GM18519 (cell line): ENCODE data around the gene PTGIS.
"Not testable (repeated sequence)": the region's sequence is repeated elsewhere in the genome, so short reads cannot be mapped to it uniquely, and the experiment has no call there.

Source experiments
- ATAC-seq: cut with Tn5 transposase; IDR thresholded peaks from one replicate; pipeline ENCODE4 v1.9.1; 2021; ENCODE audit warnings: mild to moderate bottlenecking, moderate library complexity; ENCODE audit not compliant: unreplicated experiment, low FRiP score

PTGIS gene

DNA sequence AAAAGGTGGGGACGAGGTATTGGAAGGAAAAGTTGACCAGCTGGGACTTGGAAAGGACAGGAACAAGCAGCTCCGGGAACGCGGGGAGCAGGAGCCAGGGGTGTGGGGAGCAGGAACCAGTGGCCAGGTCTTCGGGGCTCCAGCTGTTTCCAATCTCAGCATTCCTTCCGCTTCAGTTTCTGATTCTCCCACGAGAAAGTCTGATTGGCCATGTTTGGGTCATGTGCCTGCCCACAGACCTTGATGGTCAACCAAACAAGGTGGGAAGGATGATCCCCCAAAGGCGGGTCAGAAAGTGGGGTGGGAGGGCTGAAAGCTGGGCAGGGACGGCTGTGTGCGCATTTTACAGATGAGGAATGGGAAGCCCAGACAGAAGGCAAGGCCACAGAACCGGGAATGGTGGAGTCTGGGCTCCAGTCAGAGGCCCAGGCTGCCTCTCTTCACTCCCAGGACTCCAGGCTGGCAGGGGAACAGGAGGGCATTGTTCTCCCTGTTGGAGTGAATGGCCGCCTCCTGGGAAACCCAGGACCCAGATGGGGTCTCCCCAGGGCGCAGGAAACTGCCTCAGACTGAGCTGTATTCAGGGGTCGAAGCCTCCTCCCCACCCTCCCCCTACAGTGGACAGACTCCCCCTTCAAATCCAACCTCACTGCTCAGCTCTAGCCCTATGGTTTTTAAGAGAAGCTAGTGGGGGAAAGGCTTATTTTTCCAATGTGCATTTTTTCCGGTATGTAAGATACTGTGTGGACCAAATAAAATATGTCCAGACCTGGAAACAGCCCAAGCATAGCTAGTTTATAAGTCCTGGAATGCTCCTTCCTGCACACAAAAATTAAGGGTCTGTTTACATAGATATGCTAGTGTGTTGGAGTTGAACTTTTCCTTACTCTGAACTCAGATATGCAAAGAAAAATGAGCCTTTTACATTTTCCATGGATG is 12.2 kb upstream of the PTGIS start:
- no peak for ATAC-seq

DNA sequence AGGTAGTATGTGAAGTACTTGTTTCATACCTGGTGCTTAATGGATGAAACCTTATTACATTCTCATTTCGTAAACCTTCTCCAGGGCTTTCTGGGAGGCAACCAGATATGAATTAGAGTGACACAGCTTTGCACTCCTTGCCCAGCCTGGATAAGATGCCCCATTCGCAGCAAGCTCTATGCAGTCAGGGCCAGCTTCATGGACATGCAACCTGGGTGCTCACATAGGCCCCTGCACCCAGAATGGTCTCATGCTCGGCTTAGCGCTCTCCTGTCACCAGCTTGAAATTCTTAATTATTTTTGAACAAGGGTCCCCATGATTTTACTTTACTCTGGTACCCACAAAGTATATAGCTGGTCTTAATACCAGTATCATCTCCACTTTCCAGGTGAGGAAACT is 11.3 kb upstream of the PTGIS start:
- no peak for ATAC-seq

DNA sequence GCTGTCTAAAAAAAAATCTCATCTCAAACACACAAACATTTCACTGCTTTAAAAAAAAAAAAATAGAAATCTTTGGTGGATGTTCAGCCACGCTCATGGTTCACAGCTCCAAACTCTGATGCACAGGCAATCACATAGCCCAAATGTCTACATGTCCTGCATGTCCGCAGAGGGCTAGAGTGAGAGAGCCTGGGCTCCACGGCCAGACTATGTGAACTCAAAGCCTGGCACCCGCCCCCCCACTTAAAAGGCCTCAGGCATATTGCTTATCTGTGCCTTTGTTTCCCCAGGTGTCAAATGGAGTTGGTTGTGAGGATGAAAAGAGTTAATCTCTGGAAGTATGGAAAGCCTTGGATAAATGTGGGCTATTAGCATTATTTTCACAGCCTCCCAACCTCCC is 10.5 kb upstream of the PTGIS start:
- no peak for ATAC-seq

DNA sequence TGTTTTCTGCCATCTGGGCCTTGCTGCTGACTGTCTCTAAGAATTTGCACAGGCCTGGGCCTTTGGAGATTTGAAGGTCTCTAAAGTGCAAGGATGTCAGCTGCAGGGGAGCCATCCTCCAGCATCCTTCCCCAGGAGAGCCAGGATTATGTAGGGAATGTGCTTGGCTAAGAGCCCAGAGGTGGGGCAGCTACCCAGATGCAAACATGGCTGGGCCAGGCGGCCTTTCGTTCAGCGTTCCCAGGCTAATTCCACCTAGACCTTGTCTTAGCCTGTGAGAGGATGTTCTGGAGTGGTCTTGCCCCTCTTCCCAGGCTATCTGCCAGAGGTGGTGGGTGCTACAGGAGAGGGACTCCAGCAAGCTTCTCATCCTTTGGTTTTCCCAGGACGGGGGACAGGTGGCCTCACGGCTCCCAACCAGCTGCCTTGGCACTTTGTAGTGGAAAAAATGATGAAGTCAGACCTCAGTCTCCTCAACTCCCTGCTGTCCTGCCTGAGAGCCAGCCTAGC is 7.7 kb upstream of the PTGIS start:
- no peak for ATAC-seq

DNA sequence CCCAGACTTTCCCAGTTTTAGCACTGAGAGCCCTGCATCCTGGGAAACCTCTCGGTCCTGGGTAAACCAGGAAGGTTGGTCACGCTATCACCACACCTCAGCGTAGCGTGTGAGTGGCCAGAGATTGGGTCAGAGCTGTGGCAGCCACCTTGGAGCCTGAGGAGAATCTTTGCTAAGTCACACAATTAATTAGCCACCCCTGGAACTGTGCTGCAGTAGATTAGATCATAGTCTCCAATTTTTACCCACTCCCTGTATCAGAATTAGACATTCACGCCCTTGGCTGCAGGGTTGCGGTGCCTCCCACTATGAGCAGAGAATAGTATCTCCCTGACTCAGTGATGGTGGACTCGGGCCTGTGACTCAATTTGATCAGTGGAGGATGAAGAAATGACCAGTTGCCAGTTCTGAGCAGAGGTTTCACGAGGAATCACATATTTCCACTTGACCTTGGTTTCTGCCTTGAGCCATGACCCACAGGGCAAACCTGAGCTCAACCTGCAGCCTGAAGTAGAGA is 6.0 kb upstream of the PTGIS start:
- ATAC-seq: no peak

DNA sequence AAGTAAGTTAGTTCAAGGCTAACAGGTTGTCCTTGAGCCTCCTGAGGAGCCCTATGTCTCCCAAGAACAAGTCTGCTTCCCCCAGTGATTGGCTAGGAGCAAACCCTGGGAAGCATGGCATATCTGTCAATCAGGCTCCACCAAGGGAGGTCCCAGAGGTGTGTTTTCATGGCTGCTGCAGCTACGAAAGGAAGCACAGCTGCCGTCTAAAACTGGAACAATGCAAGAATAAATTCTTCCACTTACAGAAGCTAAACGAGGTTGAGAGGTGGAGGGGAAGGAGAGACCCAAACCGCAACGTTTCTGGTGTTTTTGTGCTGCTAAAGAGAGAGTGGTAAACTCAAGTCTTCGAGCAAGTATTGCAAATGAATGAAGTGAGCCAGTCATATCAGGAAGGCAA is 4.9 kb upstream of the PTGIS start:
- ATAC-seq: no peak

DNA sequence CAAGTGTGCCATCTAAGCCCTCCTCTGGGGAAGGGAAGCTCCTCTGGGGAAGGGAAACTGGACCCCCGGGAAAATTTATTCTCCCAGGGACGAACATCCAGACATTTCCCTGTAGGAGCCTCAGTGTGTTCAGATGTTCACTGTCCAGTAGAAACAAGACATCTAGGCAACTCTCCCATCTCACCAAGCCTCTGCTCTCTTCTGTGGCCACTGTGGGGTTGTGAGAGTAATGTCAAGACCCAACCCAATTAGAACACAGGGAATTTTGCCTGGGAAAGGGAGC is 3.6 kb upstream of the PTGIS start:
- no peak for ATAC-seq

DNA sequence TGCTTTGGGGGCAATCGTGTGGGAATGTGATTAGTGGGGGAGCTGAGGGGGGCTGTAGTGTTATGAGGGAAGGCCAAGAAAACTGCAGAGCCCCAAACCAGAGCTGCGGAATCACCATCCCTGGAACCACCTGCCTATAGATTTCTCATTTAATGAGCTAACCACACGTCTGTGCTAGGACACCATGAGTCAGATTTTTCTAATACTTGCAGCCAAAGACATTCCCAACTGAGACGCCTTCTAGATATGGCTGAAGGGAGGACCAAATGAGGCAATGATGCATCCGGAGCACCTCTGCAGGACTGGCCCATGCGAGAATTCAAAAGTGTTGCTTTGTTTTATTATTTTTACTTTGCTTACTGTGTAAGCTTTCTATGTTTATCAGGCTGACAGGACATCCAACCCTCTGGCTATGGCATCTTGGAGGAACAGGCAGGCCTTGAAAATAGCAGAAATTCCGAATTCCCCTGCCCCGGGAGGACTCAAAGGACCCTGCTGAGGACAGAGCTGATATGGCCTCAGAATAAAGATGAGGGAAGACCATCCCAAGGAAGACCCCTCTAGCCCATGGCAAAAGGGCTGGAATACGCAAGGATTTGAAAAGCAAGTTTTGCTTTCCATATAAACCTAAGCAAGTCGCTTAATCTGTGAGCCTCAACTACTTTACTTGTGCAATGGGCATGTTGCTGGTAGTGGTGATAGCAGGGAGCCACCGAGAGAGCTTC is 3.1 kb upstream of the PTGIS start:
- no peak for ATAC-seq

DNA sequence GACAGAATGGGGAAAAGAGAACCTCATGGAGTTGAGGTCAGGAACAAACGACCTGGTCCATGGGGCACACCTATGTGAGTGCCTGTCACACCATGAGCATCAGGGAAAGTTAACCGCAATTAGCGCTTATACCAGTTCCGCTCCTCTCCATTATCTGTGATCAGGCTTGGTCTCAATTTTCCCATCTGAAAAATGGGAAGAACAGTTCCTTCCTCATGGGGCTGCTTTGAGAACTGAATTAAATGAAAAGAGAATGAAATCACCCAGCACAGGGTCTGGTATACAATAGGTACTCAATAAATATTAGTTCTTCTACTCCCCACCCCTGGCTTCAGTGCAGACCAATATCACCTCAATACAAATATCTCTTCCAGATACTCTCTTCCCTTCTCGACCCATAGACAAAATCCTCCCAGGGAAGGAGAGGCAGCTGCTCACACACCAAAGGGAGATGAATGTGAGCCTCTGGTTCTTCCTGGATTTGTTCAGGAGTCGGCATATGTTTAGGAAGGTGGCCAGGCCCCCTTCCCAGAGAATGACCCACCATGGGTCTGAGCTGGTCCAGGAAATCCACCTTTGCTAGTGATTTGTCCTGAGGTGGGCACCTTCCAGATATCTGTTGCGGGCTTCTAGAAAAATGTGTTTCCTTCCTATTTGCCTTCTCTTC is 2.4 kb upstream of the PTGIS start:
- ATAC-seq: no peak

DNA sequence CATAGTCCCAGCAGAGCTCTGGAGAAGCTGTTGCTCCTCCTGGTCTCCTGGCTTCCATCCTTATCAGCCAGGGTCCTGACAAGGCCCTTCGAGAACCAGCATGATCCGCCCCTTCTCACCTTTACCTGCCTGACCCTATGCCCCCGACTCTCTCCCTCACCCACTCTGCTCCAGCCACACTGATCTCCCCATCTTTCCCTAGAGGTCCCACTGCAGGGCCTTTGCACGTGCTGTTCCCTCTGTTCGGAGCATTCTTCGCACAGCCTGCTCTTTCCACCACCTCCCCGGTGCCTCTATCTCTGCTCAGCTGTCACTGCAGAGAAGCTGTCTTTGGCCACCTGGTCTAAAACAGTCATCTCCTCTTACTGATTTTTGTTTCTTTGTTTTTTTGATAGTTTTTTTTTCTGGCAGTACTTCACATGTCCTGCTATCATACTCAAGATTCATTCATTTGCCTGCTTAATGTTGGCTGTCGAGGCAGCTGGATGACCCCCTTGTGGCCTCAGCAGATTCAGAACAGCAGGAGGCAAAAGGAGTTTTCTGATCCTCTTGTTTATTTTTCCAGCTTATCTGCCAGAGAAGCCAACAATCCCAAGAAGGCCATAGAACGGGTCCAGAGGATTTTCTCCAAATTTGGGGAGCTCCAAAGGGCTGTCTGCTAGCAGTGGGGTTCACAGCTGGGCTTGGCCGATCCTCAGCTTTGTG is 1.6 kb upstream of the PTGIS start:
- ATAC-seq: no peak

DNA sequence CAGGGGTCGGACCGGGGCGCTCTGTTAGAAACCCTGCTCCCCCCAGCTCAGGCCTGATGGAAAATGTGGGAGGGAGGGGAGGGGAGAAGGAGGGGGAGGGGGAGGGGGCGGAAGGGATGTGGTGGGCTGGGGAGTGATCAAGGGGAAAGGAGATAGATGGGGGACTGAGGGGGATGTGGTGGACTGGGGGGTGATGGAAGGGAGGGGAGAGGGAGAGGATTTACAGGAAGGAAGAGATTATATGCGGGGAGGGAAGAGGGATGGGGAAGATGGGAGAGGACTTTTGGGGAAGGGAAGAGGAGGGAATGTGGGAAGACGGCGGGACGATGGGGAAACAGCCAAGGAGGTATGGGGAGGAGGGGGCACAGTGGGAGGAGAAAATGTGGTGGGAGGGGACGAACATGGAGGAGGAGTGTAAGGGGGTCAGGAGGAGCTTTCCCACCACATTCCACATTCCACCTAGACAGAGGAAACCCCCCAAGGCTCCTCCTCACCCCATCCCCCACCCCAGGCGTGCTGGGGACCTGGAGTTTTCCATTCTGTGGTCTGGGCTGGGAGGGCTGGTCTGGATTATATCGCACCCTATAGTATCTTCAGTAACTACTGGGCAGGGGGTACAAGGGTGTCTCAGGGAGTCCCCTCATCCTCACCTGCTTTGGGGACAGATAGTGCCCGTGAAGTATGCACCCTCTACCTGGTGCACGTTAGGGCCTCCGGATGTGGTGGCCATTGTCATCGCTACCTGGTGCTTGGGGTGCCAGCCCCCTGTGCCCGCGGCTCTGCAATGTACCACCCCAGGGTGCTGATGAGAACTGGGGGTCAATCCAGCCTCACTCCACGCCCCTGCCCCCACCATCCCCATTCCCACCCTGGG is 578 bp upstream of the PTGIS start:
- no peak for ATAC-seq

DNA sequence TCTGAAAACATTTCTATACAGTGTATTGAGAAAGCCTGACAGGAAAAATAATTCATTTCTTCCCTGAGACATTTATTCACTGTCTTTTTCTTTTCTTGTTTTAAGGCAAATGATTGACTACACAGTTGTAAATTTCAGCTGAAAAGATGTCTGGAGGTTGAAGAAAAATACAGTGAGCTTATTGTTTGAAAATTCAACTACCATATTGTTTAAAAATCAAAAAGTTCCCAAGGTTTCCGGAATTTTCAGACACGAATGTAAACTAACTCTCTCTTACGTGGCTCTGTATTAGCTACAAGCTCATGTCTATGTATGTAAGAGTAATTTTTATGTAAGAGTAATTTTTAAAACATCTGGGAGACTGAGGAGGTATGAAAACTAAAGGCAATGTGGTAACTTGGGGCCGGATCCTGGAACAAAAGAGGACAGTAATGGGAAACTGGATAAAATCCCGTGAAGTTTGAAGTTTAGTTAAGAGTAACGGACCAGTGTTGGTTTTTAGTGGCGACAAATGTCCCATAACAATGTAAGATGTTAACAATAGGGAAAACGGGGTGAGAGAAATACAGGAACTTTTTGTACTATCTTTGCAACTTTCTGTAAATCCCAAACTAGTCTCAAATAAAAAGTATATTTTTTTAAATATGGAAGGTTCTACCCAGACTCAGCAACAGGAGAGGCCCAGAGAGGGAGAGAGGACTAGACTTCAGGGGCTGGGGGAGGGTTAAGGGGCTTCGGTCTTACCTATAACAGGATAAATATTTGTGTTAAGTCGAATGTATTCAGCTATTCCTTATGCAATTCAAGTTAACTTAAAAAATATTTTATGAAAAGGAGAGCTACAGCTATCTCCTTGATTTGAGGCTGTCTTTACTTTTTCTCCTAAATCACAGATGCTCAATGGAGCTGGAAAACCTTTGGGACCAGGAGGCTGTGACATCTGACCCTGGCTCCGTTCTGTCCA is 1.3 kb downstream of the PTGIS start:
- no peak for ATAC-seq

DNA sequence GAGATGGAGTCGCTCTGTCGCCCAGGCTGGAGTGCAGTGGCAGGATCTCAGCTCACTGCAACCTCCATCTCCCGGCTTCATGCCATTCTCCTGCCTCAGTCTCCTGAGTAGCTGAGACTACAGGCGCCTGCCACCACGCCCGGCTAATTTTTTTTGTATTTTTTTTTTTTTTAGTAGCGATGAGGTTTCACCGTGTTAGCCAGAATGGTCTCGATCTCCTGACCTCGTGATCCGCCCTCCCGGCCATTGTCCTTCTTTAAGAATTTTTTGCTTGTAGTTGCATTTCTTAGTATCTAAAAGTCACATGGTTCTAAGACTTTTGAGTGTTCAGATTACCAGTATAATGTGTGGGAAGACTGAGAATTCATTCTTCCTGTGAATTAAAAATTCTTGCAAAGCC is 2.9 kb downstream of the PTGIS start:
- ATAC-seq: not testable (repeated sequence)

DNA sequence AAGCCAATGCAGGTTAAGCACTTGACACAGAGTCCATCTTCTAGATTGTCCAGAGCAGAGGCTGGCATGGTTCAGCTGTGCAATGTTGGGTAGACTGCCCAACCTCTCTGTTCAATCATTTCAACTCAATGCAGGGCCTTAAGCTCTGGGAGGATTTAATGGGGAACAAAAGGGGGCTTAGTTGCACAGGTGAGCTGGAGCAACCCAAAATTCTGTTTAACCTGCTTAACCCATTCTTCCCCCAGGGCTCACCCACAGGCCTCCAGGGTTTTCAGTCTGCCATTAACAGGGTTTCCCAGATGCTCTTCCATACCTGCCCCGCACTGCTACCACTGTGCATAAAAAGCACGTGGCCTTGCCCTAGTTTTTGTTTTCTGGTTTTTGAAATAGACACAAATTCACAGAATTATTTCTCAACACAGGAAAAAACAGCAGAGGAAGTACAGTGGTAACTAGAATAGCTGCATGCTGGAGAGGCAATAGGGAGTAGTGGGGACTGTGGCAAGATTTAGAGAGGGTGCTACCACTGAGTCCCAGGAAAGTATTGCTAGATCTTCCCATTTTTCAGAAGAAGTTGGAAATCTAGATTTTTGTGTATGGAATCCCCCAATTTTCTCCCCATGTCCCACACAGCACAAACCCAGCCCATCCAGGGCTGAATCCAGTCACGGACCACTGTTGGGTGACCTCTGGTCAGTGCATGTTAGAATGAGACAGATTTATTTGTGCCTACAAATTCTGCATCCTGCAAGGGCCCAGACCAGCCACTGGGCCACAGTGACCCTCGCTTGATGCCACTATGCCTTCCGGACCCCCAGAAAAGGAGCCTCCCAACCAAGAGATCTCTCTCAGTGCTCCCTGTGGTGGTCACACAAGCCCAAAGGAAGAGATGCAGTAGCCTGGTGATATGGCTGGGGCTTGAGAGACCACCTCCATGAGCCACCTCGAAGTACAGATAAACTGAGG is 4.6 kb downstream of the PTGIS start:
- no peak for ATAC-seq

DNA sequence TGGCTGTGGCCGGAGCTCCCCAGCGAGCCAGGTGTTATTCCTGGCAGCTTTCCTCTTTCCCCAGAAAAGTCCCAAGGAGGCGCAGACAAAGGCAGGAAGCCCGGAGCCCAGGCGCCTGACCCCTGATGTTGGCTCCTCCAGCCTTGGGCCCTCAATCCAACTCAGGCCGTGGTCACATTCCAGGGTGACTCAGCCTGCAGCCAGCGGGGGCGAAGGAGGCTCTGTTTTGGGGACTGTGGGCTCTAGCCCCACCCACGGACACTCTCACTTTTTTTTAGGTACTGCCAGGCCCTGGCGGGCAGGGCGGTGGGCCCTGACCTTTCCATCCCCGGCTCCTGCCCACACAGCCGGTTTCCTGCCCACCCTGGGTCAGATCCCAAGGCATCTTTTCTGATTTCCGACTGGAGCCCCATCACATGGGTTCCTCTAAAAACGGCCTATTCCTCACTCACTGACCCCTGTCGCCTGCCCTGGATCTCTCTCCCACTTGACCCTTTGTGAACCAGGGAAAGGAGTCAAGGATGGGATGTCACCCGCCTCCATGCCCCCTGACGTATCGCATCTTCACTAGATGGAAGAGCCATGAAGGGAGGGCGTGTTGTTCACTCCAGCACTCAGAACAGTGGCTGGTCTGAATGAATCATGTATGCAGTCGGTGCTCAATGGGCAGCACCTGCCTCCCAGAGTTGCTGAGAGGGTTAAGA is 5.5 kb downstream of the PTGIS start:
- no peak for ATAC-seq

DNA sequence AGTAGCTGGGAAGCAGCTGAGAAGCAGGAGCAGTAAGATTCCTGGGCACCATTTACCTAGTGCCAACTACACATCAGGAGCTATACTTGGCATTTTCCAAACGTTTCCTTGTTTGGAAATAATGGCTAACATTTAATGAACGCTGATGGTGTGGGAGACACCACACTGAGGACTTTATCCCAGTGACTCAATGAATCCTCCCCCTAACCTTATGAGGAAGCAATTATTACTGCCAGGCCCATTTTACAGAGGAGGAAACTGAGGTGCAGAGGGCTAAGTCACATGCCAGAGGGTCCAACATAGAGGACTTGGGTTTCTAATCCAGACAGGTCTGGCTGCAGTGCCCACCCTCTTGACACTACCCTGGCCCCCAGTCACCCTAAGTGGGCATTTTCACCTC is 6.1 kb downstream of the PTGIS start:
- ATAC-seq: no peak

DNA sequence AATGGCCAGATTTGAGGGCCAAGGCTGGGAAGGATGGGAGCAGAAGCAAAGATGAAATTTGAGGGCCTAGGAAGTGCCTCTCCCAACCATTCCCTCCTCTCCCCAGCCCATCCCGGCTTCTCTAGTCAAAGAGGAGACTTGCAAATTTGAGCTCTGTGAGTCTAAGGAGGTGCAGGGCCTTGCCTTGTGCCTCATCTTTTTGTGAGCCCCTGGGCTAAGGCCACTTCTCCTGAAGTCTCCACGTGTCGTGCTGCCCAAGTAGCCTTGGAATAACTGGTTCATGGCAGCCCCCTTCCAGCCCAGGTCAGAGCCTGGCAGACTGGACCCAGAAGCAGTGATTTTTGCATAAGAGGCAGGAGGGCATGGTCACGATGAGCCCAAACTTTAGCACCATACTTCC is 6.7 kb downstream of the PTGIS start:
- ATAC-seq: no peak
